Left ventricle myocardium superior (tissue), 1 donor: ENCODE results near the gene SLC30A2. TPM values are rescaled to one million over a fixed set of nuclear protein-coding genes. Genes with fewer than 3 reads are reported as not detected.
A peak's percentile ranks its signal among the peaks of the same experiment; 100 is the strongest.

Experiments used
- ATAC-seq: fragments of 200-7000 bp; cut with Tn5 transposase; one replicate; pipeline ENCODE4 v1.9.1; 2020; ENCODE audit warnings: mild to moderate bottlenecking, moderate library complexity
- DNase-seq: peaks from one replicate; pipeline ENCODE4 v3.0.0-alpha.2; 2020
- intact Hi-C: fragments of 100-400 bp; cut with micrococcal nuclease; formaldehyde crosslinking; loops from one replicate; pipeline ENCODE4 v1.11.0; 2022
- total RNA-seq: library from RNA; stranded (reverse); fragmentation: NEBNext Ultra II Directional; extraction: Animal tissue kit (Norgen Biotek cat#: 25700); gene quantifications from one replicate; pipeline ENCODE4 v1.2.1, GENCODE V29; 2021
- donor health status: DM: no; HTN: yes; CAD: no; lungs with severe emphysema.

Gene SLC30A2
- total RNA-seq, 1 donor from 2014 or later: 6.4 TPM

DNA sequence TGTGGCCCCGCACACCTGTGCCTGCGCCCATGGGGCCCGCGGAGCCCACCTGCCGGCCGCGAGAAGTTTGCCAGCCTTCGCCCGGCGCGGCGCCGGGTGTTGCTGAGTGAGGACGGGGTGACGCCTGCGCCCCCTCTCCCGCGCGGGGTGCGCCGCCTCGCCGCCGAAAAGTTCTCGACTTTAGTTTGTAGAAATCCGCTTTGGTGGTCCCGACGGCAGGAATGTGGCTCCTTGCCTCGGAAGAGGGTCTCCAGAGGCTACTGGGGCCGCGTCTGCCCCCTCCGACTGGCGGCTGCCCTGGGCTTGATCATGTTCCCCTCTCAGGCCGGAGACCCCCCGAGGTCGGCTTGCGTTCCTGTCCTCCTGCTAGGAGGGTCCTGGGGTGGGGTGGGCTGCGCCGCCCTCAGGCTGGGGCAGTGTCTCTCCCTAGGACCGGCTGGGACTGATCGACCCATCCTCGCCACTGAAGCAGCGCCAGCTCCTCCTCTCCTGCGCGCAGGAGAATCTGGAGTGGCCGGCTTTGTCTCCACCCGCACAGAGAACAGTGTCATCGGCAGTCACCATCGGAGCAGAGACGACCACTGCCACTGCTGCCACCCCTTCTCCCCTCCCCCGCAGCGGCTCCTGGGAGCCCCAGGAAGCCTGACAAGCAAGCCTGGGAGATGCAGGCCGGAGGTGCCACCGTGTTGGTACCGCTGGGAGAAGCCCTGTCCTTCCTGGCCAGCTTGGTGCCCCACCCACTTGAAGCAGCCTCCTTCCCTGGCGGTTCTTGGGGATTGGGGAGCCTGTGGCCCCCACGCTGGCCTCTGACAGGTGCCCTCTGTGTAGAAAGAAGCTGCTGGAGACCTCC lies 553 bp upstream of the SLC30A2 start:
- intact Hi-C loops: no loop called here
- no peak for ATAC-seq

DNA sequence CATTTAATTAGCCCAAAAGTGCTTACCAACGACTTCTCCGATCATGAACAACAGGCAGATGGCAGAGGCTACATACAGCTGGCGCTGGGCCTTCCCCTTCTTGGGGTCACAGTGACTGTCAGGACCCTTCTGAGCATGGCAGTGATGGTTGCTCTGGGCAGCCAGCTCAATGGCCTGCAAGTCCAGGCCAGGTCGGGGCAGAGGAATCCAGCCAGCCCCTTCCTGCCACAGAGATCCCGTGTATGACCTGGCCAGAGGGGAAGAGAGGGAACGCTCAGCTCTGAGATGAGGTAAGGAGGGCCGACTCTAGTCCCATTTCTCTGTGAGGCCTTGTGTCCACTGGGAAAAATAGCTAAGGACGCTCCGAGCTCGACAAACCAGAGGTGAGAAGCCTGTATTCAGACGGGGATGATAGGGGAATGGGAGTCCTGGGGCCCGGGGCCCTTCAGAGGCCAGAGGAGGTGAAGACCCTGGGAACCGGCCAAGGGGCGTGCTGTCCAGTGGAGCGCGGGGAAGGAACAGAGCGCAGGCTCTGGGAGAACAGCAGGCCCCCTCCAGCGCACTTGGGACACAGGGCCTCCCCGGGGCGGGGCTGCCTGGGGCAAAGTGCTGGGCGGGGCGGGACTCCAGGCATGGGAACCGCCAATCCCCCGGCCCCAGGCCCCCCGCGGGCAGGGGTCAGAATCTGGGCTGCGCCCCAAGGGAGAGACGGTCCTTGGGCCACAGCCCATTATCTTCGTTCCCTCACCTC lies 772 bp downstream of the SLC30A2 start:
- ATAC-seq: peak; percentile 57
- DNase-seq: peak; percentile 61
- intact Hi-C loops: no loop called here

More for the DNA sequence above, 553 bp upstream of the SLC30A2 start:
- DNase-seq: no peak

DNA sequence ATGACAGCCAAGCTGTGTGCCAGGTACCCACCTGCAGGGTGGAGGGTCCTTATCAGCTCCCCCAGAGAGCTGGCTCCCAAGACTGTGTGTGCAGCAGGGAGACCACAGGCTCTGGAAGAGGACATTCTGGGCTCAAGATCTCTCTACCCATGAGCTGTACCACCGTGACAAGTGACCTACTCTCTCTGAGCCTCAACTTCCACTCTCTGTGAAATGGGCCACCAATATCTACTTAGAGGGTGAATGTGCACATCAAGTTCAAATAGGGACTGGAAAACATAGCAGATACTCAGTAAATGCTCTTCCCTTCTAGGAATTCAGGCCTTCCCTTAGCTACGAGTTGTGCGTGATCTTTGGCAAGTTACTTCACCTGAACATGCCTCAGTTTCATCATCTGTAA lies 1.5 kb downstream of the SLC30A2 start:
- no peak for DNase-seq
- intact Hi-C loops: no loop called here
- ATAC-seq: no peak

DNA sequence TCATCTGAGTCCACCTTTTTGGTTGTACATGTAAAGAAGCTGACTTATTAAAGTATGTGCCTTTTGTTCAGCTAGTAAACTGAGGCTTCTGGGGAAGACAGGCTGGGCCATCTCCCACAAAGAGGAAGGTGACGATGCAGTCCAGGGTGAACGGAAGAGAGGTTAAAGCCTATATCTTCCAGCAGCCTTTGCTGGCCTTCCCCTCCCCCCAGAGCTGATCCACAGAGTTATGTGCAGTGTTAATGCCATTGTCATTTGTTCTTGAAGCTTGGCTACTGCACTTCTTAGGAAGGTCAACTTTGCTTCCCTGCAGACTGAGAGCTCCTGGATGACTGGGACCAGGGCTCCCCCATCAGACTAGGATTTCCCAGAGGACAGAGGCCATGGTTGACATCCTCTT lies 2.2 kb downstream of the SLC30A2 start:
- DNase-seq (no peak), ATAC-seq (no peak)
- intact Hi-C loops: no loop called here

DNA sequence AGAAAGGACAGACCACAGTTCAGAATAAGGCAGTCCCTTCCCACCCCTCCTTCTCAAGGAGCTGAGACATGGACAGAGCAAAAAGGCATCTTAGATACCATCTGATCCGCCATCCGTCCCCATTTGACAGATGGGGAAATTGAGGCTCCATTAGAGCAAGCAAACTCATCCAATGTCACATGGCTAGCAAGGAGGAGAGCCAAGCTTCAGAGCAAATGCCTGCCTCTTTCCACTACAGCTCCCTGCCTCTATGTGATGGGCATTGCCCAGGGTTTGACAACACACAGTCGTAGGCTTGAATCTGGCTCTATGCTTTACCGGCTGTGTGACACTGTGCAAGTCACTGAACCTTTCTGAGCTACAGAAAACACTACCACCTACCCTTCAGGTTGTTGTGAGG lies 3.9 kb downstream of the SLC30A2 start:
- no peak for DNase-seq
- ATAC-seq: no peak
- intact Hi-C loops: no loop called here

DNA sequence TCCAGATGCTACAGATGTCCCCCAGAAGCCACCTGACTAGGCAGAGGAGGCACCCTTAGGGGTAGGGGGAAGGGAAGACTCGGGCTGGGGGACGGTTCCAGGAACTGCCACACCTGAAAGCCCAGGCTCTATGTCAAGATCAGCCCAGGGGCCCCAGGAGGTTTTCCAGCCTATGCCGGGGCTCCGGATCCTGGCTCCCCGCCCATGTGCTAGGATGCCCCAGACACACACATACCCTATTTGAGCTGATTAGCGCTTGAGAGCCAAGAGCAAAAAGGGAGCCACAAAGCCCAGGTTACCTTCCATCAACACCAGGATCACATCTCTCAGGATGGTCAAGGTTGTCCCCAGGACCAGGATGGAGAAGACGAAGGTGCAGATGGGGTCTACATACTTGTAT lies 4.5 kb downstream of the SLC30A2 start:
- intact Hi-C loops: no loop called here
- no peak for DNase-seq
- ATAC-seq: no peak

DNA sequence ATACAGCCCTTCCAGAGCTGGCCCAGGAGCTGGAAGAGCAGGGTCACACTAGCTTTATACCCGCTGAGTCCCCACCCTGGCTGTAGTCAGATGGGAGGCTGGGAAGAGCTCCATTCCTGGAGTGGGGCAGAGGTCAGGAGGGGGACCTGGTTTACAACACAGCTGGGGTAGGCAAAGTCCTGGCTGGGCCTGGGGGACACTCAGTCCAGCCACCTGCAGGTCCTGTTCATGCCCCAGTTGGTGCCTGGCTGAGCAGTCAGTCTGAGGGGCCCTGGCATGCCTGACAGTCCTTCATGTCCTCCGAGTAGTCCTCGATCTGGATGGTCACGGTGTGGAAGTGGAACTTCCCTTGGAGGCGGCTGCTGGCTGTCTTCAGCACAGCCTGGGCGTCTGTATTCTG lies 7.0 kb downstream of the SLC30A2 start:
- DNase-seq (no peak), ATAC-seq (no peak)
- intact Hi-C loops: no loop called here

DNA sequence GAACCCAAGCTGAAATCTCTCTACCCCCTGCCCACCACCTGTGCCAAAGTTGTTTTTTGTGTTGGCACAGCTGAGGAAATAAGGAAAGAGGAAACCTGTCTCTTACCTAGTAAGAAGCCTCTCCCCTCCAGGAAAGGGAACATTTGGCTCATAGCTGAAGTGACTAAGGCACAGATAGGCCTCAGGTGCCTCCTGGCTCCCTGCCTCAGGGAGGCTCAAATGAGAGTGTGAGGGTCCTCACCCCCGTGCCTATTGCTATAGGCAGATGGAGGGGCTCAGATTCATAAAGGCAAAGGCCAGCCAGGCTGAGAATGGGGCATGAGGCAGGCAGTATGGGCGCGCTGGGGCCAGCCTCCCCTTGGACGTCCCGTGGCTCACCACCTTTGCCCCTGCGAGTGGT lies 7.4 kb downstream of the SLC30A2 start:
- no peak for ATAC-seq
- intact Hi-C loops: no loop called here
- DNase-seq: no peak

DNA sequence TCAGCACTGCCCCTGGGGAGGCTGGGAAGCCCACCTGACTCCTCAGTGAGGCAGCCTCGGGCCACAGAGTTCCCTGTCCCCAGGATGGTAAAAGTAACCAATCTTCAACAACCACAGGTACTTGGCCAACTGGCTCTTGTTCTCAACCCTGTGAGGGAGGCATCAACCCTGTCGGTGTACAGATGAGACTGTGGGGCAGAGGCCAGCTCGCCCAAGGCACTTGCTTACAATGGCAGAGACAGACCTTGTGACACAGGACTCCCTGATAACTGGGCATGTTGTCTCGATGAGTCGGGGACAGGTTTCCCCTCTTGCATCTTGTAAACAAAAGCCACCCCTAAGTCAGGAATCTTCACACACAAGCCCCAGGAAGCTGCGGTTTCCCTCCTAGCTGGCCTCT lies 8.0 kb downstream of the SLC30A2 start:
- DNase-seq: no peak
- ATAC-seq: no peak

DNA sequence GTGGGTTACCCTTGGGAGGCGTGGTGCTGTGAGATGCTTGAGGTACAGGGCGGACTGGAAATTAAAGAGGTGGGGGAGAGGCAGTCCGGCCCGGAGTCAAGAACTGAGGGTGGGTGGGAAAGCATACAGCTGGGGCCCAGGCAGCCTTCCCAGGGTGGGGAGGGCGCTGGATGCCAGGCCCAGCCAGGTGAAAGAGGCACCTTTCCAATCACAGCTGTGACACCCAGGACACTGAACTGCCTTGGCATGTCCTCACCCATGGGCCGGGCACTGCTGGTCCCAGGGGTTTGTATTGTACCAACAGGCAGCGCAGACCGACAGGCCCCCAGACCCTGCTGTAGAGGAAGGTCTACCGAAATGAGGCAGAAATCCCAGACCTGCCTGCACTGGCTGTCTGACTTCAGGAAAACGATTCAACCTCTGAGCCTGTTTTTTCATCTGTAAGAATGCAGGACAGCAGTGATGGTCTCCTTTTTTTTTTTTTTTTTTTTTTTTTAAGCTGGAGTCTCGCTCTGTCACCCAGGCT lies 9.1 kb downstream of the SLC30A2 start:
- ATAC-seq (no peak), DNase-seq (no peak)
- intact Hi-C loops: no loop called here

More for the DNA sequence above, 8.0 kb downstream of the SLC30A2 start:
- intact Hi-C loops: no loop called here

DNA sequence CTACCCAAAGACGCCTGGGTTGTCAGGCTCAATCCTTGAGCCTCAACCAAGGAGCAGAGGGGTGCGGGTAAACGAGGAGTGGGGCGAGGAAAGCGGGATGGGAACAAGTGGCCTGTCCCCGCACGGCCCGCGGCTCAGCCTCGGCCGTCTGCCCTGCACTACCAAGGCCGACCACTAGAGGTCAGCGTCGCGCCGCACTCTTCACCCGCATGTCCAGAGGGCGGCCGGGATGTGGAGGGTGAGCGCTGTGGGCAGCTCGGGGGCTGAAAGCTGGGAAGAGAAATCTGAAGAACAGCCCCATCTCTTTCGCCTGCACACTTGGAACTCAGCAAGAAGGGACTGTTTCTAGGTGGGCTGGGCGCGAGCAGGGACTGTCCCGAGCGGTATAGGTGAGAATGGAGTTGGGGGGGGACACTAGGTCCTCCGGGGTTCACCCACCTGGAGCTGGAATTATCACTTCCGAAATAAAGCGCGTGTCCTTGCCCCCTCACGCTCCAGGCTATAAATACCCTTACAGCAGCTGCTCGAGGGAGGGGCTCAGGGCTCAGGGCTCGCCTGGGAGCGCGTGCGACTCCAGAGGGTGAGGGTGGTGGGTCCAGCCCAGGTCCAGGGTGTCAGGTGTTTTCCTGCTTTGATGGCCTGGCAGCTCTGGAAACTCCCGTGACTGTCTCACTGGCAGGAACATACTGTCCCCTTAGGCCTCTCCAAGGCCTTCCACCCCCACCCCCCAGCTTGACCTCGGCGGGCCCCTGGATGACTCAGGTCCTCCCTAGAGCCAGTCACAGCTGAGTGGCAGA lies 9.8 kb downstream of the SLC30A2 start:
- ATAC-seq (peak; percentile 81), DNase-seq (peak; percentile 93)
- intact Hi-C loops: no loop called here

DNA sequence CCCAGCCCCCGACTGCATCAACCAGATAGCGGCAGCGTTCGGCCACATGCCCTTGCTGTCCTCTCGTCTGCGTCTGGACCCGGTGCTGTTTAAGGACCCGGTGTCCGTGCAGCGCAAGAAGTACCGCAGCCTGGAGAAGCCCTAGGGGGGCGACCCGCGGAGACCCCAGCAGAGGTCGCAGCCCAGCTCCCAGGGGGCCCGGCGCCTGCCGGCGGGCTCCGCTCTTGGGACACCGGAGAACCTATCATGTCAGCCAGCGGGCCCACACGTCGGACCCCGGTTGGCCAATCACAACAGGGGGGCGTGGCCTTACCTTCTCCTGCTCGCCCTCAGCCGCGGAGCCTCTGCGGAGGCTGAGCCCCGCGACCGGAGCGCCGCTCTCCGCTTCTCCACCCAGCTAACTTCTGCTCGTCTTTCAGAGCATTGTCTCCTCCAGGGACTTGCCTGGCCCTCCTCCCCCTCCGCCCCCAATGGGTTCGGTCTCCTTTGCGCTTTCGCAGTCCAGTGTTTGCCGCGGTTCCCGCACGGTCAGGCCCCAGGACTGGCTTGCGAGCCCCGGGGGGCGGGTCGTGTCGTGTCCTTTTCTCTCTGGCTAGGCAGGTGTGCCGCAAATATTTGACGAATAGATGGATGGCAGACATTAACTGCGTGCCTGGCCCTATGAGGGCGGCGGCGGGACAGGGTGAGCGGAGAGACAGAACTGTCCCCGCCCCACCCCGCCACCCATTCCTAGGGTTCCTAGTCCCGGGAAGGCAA lies 10.5 kb downstream of the SLC30A2 start:
- intact Hi-C loops: no loop called here
- DNase-seq (peak; percentile 97), ATAC-seq (peak; percentile 85)

DNA sequence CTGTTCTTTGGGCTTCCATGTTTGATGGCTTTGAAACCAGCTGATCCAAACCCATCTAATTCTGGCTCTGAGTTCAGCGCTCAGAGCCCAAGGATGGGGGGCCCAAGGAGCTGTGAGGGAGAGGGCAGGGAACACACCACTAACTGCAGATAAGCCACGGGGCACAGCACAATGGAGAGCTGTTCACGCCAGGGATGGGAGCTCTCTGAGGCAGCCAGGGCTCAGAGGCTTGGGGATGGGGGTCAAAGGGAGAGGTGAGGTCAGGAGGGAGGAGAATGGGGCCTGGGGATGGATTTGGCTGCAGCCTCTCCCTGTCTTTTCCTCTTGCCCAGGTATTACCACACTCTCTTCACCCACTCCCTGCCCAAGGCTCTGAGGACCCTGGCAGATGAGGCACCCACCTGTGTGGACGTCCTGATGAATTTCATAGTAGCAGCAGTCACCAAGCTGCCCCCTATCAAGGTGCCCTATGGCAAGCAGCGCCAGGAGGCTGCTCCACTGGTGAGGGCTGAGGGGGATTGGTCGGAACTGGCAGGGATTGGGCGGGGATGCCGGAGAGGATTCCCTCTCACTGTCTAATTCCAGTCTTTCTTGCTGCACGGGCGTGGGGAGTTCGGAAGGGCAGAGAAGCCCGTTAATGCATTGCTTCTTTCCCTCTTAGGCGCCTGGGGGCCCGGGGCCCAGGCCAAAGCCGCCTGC lies 11.3 kb downstream of the SLC30A2 start:
- DNase-seq: peak; percentile 59
- ATAC-seq: peak; percentile 3
- intact Hi-C loops: no loop called here

DNA sequence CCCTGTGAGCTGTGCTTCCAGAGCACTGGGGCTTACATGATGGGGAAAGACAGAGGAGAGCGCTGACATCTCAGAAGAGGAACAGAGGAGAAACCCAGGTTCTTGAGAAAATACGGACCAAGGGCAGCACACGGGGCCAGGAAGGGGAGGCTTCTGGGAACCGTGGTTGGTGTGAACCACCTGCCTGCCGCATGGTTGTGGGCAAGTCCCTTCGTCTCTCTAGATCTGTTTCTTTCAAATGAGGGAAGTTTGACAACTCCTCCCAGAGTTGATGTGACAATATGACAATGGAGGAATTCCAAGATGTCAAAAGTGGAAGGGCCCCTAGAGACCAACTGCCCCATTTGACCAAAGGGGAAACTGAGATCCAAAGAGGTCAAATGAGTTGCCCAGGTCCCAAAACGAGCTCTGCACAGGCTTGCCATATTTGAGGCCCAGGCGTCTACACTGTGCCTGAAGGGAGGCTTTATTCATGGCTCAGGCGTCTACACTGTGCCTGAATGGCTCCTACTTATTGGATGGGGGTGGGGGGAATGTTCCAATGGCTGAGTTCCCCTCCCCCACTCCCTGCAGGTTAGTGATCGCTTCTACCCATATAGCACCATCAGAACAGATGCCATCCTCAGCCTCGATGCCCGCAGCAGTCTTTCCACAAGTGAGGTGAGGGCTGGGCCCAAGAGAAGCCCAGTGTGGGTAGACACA lies 13.1 kb downstream of the SLC30A2 start:
- DNase-seq (no peak), ATAC-seq (no peak)
- intact Hi-C loops: no loop called here

DNA sequence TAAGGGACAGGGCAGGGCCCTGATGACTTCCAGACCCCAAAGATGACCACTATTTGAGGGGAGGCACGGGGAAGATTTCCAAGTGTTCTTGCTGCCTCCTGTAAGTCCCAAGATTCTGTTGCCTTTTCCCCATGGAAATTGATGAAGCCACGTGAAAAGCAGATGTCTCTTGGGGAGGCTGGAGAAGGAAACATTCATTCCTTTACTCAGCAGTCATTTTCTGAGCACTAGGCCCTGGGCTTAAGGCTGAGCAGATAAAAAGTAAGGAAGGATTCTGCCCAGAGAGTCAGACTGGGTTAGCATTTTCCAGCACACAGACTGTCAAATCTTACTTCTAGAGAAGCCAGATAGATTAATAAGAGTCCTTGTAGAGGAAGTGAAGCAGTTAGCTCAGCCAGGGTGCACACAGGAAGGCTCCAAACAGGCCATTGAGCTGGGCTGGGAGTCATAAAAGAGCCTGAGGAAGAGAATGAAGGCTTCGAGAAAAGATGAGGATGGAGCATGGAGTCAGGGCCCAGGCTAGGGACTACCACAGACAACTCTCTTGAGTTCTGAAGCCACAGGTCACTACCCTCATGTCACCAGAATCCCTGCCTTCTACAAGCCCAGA lies 14.2 kb downstream of the SLC30A2 start:
- intact Hi-C loops: no loop called here
- ATAC-seq: no peak

DNA sequence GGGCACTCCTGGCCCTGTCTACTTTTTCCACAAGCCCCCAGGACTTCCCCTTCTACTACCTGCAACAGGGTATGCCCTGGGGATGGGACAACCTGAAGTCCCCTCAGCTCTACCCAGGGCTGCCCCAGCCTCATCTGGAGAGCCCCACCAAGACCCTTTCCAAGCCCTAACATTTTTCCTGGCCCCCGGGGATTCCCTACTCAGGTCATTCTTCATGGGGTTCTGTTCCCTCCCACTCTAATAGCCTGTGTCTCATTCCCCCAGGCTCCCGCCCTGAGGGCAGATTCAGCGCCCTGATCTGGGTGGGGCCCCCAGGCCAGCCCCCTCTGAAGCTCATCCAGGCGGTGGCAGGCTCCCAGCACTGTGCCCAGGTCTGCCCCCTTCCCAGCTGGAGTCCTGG lies 14.7 kb downstream of the SLC30A2 start:
- DNase-seq (no peak), ATAC-seq (no peak)
- intact Hi-C loops: no loop called here

More for the DNA sequence above, 14.2 kb downstream of the SLC30A2 start:
- DNase-seq: no peak

DNA sequence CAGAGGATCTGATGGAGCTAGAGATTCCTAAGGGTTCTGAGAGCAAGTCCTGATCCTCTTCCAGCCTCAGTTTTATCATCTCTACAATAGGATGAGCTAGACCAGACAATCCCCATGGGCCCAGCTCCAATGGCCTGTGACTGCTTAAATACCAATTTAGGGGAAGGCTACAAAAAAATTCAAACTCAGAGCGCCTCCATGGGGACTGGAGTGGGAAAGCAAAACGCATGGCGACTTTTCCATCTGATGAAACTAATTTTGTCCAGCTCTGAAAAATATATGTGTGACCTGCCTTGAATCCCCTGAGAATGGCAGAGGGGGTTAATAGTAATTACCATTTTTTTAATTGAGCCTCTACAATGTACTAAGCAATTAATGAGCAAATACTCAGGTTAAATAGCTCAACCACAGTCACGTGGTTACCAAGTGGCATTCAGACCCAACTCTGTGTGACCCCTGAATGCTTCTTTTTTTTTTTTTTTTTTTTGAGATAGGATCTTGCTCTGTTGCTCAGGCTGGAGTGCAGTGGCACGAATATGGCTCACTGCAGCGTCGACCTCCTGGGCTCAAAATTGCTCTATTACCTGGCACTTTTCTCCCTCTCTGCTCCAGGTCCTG lies 15.9 kb downstream of the SLC30A2 start:
- intact Hi-C loops: no loop called here
- DNase-seq (no peak), ATAC-seq (no peak)
